HG03442 (cell line): ENCODE results near the gene MTR.

Source experiments
- ATAC-seq: cut with Tn5 transposase; IDR thresholded peaks from one replicate; pipeline ENCODE4 v1.9.1; 2021; ENCODE audit warnings: mild to moderate bottlenecking, moderate library complexity; ENCODE audit not compliant: unreplicated experiment

MTR gene

GRCh38 chr1:236862219-236862591 is 67.1 kb downstream of the MTR start:
- ATAC-seq: no peak

- no peak for ATAC-seq
These were observed 67.6 kb downstream of the MTR start for GRCh38 chr1:236862615-236863211.

GRCh38 chr1:236864211-236864610 is 69.1 kb downstream of the MTR start:
- no peak for ATAC-seq

GRCh38 chr1:236864996-236865817 is 70.1 kb downstream of the MTR start:
- no peak for ATAC-seq

- no peak for ATAC-seq
These were observed 70.7 kb downstream of the MTR start for GRCh38 chr1:236865818-236866155.

GRCh38 chr1:236868625-236869467 is 73.8 kb downstream of the MTR start:
- peak; percentile 56 for ATAC-seq

- ATAC-seq: no peak
These were observed 74.8 kb downstream of the MTR start for GRCh38 chr1:236869911-236870310.

- ATAC-seq: no peak
These were observed 75.6 kb downstream of the MTR start for GRCh38 chr1:236870721-236871120.

GRCh38 chr1:236872075-236872666 is 77.1 kb downstream of the MTR start:
- no peak for ATAC-seq

- no peak for ATAC-seq
These were observed 80.9 kb downstream of the MTR start for GRCh38 chr1:236875975-236876374.

GRCh38 chr1:236877661-236878060 is 82.6 kb downstream of the MTR start:
- ATAC-seq: no peak

- ATAC-seq: no peak
These were observed 85.1 kb downstream of the MTR start for GRCh38 chr1:236880209-236880608.

GRCh38 chr1:236882678-236883077 is 87.6 kb downstream of the MTR start:
- ATAC-seq: no peak

GRCh38 chr1:236886199-236886598 is 91.1 kb downstream of the MTR start:
- ATAC-seq: no peak

GRCh38 chr1:236887081-236887480 is 92.0 kb downstream of the MTR start:
- ATAC-seq: no peak

GRCh38 chr1:236888126-236888525 is 93.0 kb downstream of the MTR start:
- no peak for ATAC-seq

- ATAC-seq: no peak
These were observed 93.8 kb downstream of the MTR start for GRCh38 chr1:236888903-236889302.

- no peak for ATAC-seq
These were observed 95.3 kb downstream of the MTR start for GRCh38 chr1:236890152-236891056.

GRCh38 chr1:236893626-236894545 is 98.8 kb downstream of the MTR start:
- no peak for ATAC-seq
